Anterior cingulate cortex (tissue), 58 donors: ENCODE data around the gene SFMBT2.

ENCODE experiments used
- DNase-seq, 58 donors: peaks; one replicate each; lab custom pipeline; 2025; lab: John Stamatoyannopoulos, UW

The SFMBT2 gene

GRCh38 chr10:7165500-7166177, 245.2 kb downstream of the SFMBT2 start:
- no peak for DNase-seq

DNA sequence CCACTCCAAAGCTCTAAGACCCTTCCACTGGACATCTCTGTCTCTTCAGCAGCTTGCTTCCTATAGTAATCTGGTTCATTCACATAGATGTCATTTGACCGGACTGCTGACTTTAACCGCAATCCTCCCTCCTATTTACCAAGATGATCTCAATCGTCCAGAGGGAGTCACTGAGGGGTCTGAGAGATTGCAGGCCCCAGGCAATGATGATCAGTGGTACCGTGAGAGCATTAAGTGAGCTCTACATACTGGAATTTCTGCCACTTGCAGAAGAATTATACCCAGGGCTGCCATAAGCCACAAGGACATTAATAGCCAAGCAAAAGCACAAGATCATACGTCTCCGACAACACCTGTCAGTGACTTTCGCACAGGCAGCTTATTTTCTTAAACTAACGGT, 245.9 kb downstream of the SFMBT2 start:
- no peak for DNase-seq

GRCh38 chr10:7162331-7162730, 248.5 kb downstream of the SFMBT2 start:
- DNase-seq = no peak

GRCh38 chr10:7161484-7162250, 249.2 kb downstream of the SFMBT2 start:
- no peak for DNase-seq

DNA sequence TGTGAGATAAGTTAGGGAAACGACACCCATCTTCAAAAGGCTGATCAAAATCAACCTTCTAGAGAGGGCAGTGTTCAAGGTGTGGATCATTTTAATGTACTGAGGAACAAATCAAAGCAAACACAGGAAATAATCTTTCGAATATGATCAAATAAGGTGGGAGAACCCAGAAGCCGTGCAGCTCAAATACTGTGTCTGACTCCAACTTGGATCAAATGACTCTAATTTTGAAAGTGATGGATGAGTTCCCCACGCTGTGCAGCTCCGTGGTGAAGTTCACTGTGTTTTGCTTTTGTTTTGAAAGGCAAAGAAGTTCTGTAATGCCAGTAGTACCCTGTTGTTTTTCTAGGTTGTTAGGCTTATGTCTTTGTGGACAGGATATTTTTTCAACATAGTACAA, 250.9 kb downstream of the SFMBT2 start:
- no peak for DNase-seq

DNA sequence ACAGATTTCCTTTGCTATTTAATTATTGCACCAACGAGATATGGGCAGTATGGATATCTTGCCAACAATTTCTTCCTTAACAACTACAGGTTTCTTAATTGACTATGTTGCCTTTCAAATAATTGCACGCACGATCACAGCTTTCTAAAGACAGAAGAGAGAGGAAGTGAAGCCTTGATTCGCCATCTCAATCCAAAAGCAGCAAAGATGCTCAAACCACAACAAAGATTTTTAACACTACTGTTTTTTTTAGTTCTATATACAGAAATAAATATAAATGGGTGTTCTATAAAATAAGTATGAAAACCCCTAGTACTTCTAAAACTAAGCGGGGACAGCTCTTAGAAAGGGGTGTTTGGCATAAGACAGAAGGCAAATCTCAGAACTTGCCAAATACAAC, 251.3 kb downstream of the SFMBT2 start:
- no peak for DNase-seq

DNA sequence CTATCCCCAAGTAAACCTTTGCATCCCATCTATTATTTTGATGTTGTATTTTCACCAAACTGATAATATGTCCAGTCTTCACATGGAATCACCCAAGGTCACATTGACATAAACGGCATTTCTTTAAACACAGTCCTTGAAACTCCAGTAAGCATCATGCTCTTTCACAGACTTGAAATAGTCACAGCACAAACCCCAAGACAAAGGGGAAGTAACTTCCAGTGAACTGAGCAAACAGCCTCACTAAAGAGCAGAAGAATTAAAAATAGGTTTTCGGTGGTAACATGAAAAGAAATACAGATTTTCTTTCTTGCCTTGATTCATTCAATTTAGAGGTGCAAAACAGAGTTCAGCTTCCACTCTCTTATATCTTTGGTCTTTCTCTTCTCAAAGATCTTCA, 253.7 kb downstream of the SFMBT2 start:
- DNase-seq = no peak

DNA sequence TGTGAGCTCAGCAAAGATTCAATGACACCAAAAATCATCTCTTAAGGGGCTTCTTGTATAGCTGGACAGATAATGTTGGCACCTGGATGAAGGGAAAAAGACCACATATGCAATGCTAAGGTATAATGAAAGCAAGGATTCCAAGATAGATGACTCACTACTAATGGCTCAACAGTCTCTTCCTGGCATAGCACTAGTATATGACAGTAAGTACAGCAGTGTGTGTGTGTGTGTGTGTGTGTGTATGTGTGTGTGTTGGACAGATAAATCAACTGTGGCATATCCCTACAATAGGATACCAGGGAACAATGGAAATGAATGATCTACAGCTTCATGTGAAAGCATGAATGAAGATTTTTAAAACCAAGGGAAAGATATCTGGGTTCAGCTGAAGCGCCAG, 257.1 kb downstream of the SFMBT2 start:
- no peak for DNase-seq

- no peak for DNase-seq
These were observed 257.9 kb downstream of the SFMBT2 start for GRCh38 chr10:7152982-7153381.

GRCh38 chr10:7152341-7152740, 258.5 kb downstream of the SFMBT2 start:
- DNase-seq = no peak

DNA sequence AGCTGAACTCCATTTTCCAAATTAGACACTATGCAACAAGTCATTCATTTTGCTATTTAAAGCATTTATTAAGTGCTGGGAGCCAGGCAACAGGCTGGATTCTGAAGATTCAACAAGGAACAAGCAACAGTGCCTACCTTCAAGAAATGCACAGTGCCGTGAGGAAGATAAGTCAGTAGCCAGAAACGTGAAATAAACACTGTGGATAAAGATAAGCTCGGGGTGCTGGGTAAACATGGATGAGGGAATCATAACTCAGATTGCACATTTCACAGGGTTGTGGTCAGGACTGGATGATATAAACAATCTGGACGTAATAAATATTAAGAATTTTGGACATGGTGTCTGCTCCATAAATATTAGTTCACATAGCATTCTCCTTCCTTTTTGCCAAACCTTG, 259.3 kb downstream of the SFMBT2 start:
- no peak for DNase-seq

DNA sequence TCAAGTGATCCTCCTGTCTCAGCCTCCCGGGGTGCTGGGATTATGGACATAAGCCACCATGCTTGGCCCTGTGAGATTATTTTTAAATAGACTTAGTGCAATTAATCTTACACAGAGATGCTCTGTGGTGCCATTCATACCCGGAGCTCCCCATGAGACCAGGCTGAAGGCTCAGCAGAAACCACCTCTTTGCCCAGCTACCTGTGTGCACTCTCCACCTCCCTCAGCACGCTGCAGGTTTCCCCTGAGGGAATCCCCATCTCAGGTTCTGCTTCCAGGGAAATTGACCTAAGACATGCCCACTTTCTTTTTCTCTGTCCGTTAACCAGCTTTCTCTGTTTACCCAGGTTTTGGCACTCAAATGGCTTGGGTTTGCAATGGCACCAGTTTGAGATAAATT, 260.5 kb downstream of the SFMBT2 start:
- no peak for DNase-seq

- DNase-seq = no peak
These were observed 264.6 kb downstream of the SFMBT2 start for GRCh38 chr10:7146189-7146588.

- DNase-seq = no peak
These were observed 274.8 kb downstream of the SFMBT2 start for GRCh38 chr10:7136016-7136415.

DNA sequence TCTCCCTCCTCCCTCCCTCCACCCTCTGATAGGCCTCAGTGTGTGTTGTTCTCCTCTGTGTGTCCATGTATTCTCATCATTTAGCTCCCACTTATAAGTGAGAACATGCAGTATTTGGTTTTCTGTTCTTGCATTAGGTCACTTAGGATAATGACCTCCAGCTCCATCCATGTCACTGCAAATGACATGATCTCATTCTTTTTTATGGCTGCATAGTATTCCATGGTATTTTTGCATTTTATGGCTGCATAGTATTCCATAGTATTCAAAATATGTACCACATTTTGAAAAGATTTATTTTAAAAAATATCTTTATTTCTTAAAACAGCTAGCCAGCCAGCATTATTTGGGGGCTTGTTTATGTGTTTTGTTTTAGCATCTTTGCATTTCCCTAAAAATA, 275.6 kb downstream of the SFMBT2 start:
- no peak for DNase-seq

GRCh38 chr10:7134448-7134847, 276.4 kb downstream of the SFMBT2 start:
- no peak for DNase-seq

- DNase-seq = no peak
These were observed 276.9 kb downstream of the SFMBT2 start for GRCh38 chr10:7133958-7134357.

- no peak for DNase-seq
These were observed 277.6 kb downstream of the SFMBT2 start for GRCh38 chr10:7133278-7133677.

GRCh38 chr10:7130191-7130911, 280.5 kb downstream of the SFMBT2 start:
- DNase-seq = no peak

DNA sequence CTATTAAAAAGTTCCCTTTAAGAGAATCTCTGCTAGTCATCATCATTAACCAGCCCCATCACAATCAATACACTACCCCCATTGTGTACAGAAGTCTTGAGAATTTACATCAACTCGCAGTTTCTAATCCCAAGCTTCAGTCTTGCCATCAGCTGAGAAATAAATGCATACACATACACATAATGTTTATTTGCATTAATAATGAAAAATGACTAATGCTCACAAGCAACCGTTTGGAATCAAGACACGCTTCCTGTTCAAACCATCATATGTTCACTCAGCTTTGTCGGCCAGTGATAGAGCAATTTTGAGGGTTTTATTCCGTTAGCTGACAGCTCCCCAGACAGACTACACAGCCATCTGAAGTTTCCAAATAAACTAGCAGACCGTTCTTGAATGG, 287.1 kb downstream of the SFMBT2 start:
- DNase-seq = no peak

DNA sequence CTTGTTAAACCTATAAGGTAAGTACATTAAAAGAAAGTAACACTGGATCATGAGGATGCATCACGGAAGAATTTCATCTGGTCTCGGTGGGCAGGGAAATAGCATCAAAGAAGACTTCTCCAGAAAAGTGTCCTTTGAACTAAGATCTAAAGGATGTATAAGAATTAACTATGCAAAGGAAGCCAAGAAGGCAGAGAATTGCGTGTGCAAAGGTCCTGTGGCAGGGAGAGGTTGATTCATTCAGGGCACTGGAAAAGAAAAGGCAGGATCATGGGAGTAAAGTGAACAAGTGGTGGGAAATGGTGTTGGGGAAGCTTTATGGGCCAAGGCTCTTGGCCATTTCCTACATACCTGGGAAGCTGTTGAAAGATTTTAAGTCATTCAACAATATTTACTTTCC, 288.3 kb downstream of the SFMBT2 start:
- no peak for DNase-seq
